ENCODE results near the gene EFNA3. TPM values are rescaled to one million over a fixed set of nuclear protein-coding genes. Genes with fewer than 3 reads are reported as not detected.
A peak's percentile ranks its signal among the peaks of the same experiment; 100 is the strongest.

Gene EFNA3, protein sequence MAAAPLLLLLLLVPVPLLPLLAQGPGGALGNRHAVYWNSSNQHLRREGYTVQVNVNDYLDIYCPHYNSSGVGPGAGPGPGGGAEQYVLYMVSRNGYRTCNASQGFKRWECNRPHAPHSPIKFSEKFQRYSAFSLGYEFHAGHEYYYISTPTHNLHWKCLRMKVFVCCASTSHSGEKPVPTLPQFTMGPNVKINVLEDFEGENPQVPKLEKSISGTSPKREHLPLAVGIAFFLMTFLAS
- 1.5 and 2.5 TPM in 2 replicates for total RNA-seq (2014; rRNA removed; shearing (Covaris generic))

DNA sequence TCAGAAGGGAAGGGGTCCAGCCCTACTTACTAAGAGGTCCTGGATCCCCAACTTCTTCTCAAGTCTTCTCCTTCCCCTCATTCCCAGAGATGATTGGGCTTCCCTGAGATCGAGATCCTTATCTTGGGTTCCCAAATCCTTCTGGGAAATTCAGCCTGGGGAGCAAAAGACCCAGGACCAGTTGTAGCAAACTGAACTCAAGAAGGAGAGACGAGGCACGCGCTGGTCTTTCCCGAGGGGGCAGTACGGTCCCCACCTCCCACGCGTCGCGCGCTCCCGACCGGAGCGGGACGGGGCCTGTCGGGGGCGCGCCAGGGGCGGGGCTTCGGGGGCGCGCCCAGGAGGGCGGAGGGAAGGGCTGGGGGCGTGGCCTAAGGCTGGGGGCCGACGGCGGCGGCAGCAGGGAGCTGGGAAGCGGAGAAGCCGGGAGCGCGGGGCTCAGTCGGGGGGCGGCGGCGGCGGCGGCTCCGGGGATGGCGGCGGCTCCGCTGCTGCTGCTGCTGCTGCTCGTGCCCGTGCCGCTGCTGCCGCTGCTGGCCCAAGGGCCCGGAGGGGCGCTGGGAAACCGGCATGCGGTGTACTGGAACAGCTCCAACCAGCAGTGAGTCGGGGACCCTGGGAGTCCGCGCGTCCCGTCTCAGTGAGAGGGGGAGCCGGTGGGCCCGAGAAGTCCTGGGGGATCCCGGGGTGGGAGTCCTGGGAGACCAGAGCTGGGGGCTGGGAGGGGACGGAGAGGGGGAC lies at the start of gene EFNA3:
TSS of gene EFNA3 (plus strand) at position 369 of the 741 bp plus-strand sequence. CDS start at position 474, 105 bp downstream.
- no peak for DNase-seq (ENCODE audit: low spot score)

DNA sequence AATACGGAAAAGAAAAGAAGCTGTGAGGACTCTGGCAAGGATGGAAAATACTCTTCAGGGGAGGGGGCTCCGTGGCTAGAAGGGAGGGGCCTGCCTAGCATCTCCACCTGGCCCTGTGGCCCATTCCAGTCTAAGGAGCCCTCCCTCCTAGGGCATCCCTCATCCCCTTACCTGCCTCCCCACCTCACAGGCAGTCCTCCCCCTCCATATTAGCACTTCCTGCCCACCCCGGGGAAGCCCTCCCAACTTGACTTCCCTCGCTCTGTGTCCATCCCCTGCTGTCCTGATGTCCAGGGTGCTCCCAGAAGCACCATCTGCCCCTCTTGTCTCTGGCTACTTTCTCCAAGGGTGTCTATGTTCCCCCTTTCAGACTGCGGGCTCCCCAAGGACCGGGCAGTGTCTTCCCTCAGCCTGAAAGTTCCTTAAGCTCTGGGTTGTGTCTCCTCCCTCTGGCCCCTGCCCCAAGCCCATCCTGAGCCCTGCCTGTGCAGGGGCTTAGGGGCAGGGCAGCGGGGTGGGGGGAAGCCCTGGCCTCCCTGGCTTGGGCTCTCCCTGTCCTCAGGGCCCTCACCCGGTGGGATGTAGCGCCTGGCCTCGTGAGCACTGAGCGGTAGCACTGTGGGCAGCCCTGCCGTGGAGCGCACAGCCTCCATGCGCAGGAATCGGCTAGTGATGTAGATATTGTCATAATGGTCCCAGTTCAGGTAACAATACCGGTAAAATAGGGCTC lies 49.0 kb upstream of the EFNA3 start:
- no peak for DNase-seq (ENCODE audit: low spot score)

DNA sequence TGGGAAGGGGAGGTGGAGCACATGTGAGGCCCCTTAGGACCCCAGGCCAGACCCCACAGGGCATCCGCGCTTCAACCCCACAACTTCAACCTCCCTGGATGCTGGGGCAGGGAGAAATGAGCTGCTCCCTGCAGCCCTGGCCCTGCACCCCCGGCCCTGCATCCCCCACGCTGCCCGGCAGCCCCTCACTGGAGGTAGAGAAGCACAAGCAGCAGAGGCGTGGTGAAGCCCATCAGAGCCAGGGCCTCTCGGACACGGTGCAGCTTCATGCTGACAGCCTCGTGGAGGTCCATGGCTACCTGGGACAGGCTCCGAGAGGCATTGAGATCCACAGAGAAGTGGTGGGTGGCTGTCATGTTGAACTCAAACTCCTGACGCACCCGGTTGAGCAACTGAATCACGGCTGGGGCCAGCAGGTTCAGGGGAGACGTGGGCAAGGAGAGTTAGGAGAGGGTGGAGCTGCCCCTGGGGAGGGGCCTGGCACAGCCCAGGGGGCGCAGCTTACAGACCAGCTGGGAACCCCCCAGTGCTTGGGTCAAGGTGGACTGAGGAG lies 48.3 kb upstream of the EFNA3 start:
- no peak for DNase-seq (ENCODE audit: low spot score)

DNA sequence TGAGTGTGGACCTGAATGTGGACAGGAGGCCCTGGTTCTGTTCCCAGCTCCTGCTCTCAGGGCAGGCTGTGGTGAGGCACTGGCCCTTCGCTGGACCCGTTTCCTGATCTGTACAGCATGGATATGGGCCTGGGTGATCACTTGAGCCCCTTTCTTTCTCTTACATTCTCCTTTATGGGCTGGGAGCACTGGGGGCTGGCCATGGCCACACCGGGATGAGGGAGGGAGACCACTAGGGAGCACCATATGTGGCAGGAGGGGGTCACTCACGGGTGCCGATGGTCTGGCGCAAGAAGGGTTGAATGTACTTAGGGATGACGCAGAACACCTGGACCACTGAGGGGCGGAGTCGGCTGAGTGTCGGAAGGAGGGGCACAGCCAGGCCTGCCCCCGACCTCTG lies 47.7 kb upstream of the EFNA3 start:
- no peak for DNase-seq (ENCODE audit: low spot score)

DNA sequence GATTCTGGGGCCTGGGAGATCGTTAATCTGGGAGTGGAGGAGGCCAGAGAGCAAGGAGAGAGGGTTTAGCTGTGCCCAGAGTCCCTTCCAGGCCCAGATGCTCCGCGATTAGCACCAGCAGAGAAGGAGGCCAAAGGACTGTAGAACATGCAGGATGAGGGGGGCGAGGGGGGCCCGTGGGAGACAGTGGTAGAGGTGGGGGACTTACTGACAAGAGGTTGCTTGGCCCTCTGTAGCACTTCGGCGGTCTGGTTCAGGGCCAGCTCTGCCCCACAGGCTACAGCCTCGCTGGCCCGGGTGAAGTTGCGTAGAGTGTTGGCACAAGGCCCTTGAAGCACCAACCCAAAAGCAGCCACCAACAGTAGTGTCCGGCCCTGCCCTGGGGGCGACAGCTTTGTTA lies 45.8 kb upstream of the EFNA3 start:
- DNase-seq (ENCODE audit: low spot score), result no peak

DNA sequence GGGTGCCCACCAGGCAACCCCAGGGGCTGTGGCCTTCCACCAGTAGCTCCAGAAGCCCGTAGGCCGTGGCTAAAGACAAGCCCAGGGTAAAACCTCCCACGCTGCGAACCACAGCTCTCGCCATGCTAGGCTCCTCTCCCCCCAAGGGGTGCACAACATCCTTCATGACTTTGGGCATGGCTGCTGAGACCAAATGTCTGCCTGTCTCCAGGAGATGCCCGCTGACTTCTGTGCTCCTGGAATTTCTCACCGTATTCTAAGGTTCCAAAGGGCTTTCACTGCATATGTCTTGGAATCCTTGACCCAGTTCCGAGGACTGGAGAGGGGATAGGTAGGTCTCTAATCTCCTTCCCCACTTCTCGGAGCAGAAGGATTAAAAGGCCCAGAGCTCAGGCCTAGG lies 45.1 kb upstream of the EFNA3 start, which contains the start of the genes DCST1 and DCST2:
TSS of gene DCST1 (plus strand) at position 301 of the 400 bp plus-strand sequence. CDS start 213 bp downstream, outside the sequence.
TSS of gene DCST2 (minus strand) at position 258 of the 400 bp plus-strand sequence. CDS start at position 178, 80 bp downstream.
- DNase-seq (ENCODE audit: low spot score), result no peak

DNA sequence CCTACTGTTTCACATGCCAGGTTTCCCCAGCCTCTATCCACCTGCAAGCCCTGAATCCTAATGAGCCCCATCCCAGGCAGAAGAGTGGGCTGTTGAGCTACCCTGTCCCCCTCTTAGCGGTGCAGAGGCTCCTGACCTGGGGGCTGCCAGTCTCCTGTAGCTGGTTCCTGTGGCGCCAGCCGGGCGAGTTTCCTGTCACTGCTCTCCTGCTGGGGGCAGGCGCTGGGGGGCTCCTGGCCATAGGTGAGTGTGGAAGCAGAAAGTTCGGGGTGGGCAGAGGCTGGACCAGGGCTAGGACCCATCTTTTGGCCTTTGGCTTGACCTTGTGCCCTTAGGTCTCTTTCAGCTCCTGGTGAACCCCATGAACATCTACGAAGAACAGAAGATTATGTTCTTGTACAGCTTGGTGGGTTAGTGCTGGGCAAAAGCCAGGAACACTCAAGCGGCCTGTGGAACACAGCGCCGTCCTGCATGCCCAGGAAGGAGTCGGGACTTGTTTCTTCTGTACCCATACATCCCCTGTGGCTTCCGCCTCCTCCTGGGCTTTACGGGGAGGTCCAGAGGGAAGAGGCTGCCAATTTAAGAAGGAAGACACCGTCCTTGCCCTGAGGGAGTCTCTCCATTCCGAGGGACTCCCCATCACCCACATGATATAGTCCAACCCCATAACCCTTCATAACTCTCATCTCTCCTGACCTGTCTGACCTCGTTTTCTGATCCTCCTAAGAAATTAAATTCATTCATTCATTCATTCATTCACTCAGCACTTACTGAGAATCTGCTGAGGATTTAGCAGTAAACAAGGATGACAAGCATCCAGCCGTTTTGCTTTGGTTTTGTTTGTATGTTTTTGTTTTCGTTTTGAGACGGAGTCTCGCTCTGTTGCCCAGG lies 44.1 kb upstream of the EFNA3 start:
- no peak for DNase-seq (ENCODE audit: low spot score)

DNA sequence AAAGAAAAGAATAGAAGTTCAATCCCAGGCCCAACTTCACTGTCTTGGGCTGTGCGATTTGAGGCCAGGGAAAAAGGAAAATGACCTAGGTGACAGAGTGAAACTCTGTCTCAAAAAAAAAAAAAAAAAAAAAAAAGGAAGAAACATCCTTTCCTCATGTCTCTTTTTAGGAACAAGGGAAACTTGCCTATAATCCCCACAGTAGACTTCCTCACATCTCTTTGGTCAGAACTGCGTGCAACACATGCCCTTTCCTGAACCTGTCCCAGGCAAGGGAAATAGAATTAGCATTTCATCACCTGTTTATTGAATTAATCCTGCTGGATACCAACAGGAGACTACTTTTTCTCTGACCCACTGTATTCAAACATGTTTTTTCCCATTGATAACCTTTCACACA lies 42.7 kb upstream of the EFNA3 start:
- DNase-seq (ENCODE audit: low spot score), result no peak

DNA sequence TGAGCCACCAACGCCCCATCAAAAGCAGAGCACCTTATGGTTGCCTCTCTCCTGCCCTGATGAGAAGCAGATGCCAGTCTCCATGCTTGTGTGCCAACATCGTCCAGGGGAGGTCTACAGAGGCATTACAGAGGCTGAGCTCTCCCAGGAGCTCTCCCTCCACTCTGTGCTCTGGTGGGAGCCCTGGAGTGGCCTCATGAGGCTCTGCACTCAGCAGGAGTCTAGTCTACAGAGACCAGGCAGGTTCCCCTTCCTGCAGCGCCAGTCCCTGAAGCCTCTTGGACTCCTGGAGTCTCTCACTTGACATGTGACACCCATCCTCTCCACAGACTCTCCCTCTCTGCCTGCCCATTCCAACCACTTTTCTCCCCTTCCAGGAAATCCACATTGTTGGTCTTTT lies 41.6 kb upstream of the EFNA3 start:
- DNase-seq (ENCODE audit: low spot score), result no peak

DNA sequence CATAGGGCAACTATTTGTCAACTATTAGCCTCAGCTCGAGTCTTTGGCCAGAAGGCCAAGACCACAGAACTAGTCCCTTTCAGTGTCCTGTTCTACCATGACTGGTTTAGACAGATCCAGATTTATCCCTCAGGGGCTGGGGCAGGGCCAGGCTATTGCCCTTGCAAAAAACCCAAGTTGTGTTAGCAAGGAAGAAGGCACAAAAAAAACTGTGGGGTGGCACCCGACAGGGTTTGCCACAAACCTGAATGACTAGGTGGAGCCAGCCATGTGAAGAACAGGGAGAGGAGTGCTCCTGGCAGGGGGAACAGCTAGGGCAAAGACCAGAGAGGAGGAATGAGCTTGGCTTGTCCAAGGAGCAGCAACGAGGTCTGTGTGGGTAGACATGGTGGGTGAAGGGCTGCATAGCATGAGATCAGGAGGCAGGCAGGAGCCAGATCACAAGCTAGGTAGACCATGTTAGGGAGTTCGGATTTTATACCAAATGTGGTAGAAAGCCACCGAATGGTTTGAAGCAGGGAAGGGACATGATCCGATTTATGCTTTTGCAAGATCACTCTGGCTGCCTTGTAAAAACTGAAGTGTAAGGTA lies 40.7 kb upstream of the EFNA3 start:
- DNase-seq (ENCODE audit: low spot score), result no peak

DNA sequence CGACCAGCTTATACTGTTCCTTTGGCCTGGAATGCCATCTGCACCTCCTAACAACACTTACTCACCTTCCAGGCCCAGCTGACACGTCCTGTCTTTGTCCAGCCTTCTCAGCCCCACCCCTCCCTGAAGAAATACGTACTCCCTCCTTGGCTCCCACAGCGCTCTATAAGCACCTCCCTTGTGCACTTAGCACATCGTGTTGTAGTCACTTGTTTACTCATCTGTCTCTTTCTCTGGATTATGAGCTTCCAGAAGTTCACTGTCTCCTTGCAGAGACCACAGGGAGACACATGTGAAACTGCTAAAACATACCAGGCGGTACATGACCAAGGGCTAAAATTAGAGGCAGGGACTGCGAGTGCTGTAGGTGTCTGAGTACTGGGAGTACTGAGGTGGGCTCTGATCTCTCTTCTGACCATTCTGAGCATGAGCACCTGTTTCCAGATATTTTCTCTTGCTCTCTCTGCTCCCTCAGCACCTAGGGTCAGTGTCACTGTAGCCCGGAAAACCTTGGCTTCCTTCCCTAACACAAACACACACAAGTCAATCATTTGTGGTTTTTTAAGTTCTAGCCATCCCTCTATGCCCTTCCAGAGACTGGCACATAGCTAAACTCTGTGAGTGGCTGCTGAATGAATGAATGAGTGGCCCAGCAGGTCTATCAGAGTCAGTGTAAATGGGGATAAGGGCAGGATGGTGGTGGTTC lies 39.9 kb upstream of the EFNA3 start:
- peak; percentile 73 for DNase-seq (ENCODE audit: low spot score)

DNA sequence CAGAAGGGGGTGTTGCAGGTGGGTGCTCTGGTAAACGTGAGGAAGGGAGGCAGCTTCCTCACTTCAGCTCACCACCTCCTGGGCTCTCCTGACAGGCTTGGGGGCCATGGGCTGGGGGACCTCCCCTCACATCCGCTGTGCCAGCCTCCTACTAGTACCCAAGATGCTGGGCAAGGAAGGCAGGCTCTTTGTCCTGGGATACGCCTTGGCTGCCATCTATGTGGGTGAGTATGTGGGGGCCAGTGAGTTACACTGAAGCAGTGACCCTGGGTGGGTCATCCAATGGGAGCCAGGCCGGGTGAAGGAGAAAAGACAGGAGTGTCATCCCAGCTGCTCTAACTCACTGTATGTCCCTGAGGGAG lies 39.3 kb upstream of the EFNA3 start:
- no peak for DNase-seq (ENCODE audit: low spot score)

DNA sequence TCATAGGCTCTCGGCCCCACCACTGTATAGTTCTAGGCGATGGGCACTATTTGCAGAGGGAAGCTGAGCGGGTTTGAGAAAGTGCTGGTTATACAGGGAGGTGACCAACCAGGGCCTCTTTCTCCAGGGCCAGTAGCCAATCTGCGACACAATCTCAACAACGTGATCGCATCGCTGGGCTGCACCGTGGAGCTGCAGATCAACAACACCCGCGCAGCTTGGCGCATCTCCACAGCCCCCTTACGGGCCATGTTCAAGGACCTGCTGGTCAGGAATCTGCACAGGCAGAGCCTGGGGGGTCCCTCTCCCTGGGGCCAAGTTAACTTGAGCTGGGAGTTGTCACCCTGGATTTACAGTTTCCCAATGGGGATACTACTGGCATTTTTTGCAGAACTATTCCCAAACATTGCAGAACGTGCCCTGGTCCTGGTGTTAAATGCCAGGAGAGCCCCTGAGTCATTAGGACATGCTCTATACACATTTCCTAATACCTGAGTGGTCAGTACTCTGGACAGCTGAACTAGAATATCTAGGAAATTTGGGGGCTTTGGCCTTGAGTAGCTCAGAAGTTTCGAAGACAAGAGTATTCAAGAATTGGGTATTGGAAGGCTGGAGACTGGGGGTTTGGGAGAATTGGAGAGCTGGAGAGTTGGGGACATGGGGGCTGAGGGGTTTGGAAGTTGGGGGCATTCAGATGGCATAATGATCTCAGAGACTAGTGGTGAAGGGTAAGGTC lies 38.1 kb upstream of the EFNA3 start:
- no peak for DNase-seq (ENCODE audit: low spot score)

DNA sequence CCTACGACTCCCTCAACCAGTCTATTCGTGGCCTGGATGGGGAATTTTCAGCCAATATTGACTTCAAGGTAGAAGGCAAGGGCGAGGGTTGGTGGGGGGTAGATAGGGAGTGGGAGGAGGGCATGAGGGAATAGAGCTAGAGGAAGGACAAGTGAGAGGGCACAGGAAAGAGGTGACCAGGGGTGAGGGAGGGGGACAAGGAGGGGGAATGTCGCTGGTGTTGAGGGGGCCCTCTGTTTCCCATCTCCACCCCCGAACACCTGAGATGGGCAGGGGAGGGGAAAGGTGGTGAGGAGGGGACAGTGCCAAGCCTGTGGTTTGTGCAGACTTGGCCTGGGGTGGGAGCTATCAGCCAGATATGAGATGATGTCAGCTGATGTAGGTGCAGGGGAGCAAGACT lies 35.8 kb upstream of the EFNA3 start:
- no peak for DNase-seq (ENCODE audit: low spot score)

DNA sequence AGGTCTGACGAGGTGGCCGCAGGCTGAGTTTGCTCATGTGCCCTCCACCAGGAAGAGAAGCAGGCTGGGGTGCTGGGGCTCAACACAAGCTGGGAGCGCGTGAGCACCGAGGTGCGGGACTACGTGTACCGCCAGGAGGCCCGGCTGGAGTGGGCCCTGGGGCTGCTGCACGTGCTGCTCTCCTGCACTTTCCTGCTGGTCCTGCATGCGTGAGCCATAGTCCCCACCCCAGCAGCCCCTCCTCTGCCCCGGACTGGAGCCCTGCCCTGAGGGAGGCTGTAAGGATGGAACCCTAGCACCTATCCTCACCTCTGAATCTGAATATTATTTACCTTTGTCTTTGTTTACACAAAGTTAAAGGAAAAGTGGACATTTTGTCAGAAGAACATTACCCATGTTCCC lies 35.3 kb upstream of the EFNA3 start:
- DNase-seq (ENCODE audit: low spot score), result no peak

DNA sequence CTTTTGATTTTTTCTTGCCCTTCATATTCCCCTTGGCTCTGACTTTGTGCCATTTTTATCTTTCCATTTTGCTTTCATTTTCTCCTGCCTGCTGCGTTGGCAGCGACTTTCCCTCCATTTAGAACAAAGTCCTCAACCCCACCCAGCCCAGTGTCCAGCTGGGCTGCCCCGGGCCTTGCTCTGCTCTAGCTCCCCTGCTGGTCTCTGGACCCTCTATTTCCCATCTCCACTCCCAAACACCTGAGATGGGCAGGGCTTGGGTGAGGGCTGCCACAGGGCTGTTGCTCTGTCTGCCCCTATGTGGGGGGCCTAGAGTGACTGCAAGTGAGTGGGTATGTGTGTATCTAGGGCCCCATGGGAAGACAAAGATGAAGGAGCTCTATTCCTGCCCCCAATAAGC lies 34.8 kb upstream of the EFNA3 start:
- DNase-seq (ENCODE audit: low spot score), result no peak

DNA sequence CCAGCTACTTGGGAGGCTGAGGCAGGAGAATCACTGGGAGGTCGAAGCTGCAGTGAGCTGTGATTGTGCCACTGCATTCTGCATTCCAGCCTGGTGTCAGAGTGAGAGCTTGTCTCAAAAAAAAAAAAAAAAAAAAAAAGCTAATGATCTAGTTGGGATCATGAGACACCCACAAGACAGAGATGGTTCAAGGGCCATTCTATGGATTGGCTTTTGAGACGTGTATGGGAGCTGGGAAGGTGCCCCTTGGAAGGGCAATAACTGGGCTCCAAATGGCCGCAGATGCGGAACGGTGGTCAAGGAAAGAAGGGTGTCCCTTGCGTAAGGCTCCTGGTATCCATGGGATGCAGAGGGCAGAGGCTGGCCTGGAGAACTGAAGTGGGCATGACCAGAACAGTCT lies 34.3 kb upstream of the EFNA3 start:
- no peak for DNase-seq (ENCODE audit: low spot score)

DNA sequence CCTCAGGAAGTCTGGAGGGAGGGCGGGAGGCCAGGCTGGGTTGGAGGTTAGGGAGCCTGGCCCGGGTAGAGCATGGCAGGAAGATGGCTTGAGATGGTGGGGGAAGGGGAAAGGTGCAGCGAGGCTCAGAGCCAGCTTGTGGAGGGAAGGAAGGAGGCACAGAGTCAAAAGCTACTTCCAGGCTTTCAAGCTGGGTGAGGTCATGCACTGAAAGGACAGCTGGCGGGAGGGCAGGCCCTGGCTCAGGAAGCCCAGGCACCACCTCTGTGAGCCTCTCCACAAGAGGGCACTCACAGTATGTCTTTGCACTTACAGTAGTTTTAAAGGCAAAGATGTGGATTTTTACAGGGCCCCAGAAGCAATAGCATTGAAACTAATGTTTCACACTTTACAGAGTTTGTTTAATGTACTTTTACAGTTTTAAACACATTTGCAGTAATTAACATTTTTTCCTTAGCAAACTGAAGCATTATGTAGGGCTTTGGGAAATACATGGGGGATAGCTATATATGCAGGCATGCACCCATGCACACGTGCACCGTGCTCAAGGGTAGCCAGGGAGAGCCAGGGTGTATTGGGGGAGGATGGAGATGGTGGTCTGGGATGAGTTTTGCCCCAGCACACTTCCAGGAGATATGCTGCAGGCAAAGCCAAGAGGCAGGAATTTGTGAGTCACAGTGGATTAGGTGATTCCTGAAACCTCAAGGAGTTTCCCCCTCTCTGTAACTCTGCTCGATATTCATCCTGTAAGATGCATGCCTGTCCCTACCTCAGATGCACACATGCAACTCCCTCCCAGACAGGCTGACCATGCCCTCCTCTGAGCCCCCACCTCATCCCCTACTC lies 33.6 kb upstream of the EFNA3 start:
- peak; percentile 90 for DNase-seq (ENCODE audit: low spot score)
